Fibroblast of skin of left quadriceps (primary cell): ENCODE results near the gene FBXO31.
"Not testable (repeated sequence)": the region's sequence is repeated elsewhere in the genome, so short reads cannot be mapped to it uniquely, and the experiment has no call there.

Experiments
- DNase-seq, 2 experiments: peaks; one replicate each; pipeline ENCODE4 v3.0.0-alpha.2; 2013; ENCODE audit warnings: low read depth in 2 of 2

FBXO31 gene

DNA sequence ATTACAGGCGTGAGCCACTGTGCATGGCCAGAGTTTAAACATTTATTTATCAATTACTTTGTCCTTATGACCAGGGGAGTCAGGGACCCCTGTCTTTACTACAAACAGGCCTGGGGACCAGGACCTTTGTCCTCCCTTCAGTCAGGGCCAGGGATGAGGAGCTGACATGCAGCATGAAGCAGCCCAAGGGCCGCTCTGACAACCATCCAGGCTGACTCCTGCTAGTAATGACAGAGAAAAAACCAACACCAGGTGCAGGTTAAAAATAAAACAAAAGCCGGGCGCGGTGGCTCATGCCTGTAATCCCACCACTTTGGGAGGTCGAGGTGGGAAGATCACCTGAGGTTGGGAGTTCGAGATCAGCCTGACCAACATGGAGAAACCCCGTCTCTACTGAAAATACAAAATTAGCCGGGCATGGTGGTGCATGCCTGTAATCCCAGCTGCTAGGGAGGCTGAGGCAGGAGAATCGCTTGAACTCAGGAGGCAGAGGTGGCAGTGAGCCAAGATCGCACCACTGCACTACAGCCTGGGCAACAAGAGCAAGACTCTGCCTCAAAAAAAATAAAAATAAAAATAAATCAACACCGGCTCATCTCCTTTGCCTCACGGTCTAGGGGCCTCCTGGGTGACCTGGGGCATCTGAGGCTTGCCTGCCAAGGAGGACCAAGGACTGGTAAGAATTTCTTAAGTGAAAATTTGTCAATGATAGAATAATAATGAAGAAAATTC lies 20.6 kb downstream of the FBXO31 start:
- not testable (repeated sequence) for DNase-seq

DNA sequence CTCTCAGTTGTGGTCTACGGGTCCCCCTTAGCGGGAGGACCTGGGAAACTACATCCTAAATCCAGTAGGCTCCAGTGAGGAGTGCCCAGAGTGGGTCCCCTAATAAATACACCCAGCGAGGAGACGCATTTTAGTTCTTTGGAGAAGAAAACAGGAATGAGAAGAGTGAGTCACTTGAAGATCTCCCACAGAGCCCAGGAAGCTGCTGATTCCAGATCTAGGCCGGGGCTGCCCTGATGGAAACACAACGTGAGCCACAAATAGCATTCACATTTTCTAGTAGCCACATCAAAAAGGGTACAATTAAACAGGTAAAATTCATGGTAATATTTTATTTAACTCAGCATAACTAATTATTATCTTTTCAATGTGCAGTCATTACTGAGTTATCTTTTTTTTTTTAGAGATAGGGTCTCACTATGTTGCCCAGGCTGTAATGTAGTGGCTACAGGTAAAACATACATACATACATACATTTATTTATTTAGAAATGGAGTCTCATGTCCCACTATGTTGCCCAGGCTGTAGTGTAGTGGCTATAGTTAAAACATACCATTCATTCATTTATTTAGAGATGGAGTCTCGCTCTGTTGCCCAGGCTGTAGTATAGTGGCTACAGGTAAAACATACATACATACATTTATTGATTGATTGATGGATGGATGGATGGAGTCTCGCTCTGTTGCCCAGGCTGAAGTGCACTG lies 21.5 kb downstream of the FBXO31 start:
- DNase-seq, result no peak

DNA sequence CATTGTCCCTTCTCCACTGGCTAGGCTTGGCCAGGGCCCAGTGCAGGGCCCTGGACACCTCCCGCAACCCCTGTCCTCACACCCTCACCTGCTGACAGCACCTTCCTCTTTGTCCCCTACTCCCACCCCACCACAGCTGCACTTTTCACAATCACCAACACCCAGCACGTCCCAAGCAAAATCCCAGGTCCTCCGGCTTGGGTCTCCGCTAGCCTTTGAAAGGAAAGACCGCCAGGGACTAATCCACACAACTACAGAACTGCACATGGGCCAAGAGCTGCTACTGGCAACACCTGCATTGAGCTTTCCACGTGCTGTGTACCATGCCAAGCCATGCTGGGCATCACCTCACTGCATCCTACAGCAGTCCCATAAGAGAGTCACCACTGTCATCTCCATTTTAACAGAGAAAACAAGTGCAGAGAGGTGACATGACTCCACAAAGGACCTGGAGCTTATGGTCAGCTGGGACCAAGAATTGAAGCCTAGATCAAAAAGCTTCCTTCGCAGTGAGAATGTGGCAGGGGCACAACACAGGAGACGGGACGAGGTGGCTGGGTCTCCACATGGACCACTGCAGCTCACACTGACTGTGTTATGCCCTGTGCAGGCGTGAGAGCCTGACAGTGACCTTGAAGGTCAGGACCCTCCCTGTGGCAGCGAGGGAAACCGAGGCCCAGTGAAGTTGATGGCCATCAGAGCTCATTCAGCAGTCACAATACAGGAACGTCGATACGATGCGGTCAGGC lies 22.5 kb downstream of the FBXO31 start:
- no peak for DNase-seq

DNA sequence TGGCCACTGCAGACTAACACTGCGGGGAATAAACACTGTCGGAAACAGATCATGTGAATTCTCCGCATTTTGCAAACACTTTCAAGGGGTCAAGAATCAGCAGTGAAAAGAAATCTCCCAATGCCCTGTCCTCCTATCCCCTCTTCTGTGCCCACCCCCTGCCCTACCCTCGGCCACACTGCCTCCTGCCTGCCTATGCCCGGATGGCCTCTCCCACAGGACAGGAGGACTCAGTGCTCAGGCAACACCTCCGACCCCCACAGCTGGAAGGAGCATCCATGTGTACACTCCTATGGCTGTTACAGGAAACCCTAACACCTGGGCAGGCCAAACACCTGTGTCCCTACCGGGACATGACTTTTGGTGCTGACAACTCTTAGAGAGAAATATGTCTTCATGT lies 24.5 kb downstream of the FBXO31 start:
- DNase-seq, result no peak

DNA sequence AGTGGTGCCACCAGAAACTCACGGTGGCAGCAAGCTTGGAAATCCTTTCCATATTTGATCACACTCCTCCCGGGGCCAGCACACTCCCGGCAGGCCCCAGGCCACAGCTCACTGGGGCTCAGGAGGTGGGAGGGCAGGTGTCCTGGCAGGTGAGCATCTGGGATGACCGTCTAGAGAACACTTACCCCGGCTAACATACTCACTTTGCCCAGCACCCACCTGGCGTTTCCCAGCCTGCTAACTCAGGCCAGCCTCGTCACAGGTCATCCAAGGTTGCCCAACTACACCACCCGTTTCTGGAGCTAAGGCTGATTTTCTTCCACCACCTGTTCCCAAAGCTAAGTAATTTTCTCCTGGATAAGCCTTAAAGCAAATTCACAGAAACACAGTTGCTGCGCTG lies 24.9 kb downstream of the FBXO31 start:
- DNase-seq, result no peak

DNA sequence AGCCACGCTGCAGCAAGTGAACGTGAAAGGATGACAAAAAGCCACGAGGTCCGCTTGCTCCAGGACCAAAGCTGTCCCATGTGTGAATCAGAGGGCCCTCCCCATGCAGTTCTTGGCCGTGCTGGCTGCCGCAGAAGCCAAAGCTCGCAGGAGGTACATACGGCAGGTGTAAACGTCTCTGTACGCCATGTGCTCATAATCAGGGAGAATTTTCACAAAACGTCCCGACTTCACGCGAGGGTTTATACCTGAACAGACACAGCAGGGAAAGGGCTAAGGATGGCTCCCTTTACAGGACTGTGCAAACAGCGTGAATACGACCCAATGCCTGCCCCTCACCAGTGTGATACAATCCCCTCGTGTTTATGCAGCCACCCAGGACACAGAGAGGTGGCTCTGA lies 25.3 kb downstream of the FBXO31 start:
- DNase-seq, result no peak

DNA sequence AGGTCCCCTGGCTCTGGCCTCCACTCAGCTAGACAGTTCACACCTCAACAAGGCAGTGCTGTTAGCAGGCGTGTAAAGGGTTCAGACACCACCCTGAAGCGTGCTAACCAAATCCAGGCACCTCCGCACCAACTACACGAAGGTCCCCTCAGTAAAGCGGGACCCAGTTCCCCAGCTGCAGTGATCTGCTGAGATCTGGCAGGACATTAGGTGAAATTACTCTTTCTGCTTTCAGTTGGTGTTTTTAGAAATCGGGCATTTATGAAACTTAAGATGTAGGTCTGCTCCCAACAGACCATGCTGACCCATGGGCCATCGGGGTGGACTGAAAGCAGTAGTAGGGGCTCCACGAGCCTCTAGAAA lies 27.1 kb downstream of the FBXO31 start:
- no peak for DNase-seq

DNA sequence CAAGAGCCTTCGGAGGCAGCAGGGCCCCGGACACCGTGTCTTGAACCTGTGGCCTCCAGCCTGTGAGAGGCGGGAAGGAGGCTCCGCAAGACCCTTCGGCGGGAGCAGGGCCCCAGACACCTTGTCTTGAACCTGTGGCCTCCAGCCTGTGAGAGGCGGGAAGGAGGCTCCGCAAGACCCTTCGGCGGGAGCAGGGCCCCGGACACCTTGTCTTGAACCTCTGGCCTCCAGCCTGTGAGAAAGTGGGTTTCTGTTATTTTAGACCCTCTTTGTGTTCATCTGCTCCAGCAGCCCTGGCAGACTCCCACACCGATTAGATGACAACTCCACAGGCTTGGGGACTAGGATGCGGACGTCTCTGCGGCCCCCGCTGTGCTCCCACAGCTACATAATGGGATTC lies 30.0 kb downstream of the FBXO31 start:
- no peak for DNase-seq

DNA sequence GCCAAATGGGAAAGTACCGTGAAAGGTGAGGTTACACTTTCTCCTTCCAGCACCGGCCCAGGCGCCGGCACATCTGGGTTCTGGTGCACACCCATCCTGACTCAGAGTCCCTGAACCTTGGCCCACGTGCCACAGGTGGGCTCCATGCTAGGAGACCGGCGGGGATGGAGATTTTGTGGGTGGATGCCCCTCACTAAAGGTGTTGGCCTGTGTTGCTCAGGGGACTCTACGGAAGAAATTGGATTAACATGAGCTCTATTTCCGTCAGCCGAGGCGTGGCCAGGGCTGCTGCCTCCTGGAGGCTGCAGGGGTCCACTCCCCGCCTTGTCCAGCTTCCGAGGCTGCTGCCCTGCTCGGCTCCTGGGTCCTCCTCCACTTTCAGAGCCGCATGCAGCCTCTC lies 30.8 kb downstream of the FBXO31 start:
- DNase-seq, result no peak

DNA sequence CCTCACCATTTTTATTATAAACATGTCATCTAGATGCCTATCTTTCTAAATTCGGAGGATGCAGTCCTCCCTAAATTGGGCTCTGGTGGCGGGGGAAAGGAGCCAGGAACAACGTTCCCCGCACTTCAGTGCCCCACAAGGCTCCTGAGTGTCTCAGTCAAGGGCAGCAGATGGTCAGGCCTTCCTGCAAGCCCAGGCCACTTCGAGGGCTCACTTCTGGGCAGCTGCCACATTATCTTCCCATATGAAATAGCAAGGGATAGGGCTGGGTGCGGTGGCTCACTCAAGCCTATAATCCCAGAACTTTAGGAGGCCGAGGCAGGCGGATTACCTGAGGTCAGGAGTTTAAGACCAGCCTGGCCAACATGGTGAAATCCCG lies 32.3 kb downstream of the FBXO31 start:
- no peak for DNase-seq

DNA sequence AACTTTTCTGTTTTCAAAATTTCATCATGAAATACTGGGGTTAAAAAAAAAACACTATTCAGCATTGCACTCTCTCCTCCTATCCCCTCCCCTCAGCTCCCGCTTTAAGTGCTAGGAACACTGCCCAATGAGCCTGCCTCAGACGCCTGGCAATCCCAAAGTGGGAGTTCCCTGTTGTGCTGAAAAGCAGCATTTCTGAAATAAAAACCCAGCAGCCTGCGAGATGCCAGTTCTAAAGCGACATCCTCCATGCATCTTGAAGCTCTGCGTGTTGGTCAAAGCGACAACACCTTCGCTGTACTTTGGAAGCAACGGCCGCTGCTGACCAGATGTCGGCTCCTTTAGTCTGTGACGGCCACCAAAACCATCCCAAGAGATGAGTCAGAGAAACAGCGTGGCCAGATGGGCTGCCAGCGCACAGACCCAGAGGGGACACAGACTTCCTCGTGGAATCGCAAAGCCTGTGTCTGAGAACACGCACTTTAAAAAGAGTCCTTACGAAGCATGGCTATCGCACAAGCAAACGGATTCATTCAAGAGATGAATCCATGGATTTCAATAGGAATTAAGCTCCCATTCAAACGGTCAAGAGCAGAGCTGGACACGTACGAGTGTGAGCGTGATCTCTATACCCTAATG lies 32.8 kb downstream of the FBXO31 start:
- DNase-seq, result no peak

DNA sequence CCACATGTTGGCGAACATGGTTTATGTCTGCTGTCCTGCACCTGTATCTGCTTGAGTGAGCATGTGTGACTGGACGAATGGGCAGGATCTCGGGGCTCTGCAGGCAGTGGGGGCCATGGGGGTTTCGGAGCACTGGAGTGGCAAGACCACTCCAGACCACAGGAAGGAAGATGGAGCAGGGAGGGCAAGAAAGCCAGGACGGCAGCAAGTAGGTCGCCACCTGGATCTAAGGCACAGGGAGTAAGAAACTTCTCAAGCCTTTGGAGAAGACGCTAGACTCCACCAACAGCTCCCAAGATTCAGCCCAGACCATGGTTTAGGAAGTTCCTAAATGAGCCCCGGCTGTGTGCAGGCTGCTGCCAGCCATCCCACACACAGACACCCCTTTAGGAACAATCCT lies 33.5 kb downstream of the FBXO31 start:
- DNase-seq, result no peak

DNA sequence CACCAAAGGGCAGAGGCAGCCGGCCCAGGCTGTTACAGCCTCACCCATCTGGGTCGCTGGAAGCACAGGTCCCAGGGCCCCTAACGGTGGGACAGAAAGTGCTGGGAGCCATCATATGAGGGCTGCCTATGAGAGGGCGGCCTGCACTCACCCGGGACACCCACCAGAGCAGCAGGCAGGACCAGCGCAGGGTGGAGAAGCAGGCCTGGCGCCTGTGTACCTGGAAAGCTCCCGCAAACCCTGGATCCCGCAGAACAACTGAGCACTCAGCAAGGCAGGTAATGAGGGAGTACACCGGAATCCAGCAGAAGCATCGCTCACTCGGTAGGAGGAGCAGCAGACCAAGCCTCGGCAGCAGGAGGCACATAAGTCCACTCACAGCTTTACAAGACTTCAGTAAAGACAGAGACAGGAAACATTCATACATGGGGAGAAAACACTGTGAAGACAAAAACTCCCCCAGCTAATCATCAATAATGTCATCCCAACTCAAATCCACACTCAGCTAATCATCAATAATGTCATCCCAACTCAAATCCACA lies 34.9 kb downstream of the FBXO31 start:
- DNase-seq, result no peak

DNA sequence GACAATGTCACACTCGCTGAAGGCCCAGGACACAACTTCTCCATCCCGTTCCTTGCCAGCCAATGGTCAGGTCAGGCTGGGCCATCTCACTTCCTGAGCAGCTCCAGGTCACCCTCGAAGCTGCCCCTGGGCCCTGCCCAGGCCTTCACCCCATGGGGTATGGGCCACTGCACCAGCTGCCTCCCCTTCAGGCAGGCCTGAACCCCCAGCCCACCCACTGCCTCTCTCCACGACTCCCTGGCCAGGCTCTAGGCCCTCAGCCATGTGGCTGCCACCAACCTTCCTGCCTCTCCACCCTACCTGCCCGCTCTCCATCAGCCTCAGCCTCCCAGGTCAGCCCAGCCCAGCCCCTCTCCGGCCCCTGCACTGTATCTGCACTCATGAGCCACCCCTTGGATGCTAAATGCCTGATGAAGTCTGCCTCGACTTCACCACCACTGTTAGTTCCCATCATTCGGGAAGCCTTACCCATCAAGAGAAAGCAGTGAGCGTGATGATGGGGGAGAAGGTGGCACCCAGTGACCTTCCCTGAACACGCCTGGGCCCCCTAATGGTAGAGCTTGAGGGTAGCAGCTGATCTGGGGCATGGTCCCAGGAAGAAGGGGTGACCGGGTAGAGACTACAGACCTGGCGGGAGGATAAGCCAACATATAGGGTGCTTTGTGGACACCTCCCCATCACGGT lies 35.5 kb downstream of the FBXO31 start:
- DNase-seq, result no peak

DNA sequence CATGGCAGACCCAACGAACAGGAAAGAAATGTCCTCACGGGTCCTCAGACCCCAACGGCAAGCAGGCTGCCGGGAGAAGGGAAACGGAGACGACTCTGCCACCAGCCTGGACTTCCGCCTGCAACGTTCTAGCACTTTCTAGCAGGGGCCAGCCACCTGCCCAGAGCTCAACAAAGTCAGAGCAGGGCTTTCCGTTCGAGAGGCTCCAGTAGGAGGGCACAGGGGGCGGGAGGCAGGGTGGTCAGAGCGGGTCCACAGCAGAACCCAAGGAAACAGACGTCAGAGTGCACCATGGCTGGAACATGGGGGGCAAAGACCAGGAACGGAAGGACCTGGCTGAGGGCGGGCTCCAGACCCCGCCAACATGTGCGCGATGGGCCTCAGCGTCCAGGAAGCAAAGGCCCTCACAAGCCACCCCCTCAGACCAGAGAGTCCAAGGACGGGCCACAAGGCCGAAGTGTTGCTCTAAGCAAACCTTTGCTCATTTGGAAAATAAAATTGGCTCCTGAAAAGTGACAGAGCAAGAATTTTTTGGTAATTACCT lies 37.0 kb downstream of the FBXO31 start:
- no peak for DNase-seq

DNA sequence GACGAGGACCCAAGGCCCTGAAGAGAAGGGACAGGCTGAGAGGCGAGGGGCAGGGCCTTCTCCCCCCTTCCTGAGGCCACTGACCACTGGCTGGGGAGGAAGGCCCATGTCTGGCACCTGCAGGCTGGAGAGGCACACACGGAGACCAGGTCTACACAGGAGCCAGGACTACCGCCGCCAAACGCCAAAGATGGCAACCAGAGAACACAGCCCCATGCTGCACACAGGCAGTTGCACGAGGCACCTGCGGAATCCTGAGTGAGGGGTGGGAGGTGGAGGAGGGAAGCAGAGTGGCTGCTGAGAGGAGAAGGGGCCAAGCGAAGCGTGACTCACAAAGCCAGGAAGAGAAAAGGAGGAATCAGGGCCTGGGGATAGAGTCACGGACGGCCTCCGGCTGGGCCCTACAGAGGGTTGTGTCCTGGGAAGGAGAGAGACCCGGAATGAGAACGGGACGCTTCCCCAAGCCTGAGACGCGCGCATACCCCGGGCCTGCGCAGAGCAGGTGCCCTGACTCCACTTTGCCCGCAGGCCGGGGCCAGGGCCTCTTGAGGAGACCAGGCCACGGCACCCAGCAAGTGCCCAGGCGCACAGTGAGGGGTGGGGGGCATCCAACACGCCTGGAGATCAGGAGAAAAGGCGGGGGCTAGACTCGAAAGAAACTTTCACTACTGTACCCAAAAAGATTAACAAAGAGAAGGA lies 37.7 kb downstream of the FBXO31 start:
- no peak for DNase-seq

DNA sequence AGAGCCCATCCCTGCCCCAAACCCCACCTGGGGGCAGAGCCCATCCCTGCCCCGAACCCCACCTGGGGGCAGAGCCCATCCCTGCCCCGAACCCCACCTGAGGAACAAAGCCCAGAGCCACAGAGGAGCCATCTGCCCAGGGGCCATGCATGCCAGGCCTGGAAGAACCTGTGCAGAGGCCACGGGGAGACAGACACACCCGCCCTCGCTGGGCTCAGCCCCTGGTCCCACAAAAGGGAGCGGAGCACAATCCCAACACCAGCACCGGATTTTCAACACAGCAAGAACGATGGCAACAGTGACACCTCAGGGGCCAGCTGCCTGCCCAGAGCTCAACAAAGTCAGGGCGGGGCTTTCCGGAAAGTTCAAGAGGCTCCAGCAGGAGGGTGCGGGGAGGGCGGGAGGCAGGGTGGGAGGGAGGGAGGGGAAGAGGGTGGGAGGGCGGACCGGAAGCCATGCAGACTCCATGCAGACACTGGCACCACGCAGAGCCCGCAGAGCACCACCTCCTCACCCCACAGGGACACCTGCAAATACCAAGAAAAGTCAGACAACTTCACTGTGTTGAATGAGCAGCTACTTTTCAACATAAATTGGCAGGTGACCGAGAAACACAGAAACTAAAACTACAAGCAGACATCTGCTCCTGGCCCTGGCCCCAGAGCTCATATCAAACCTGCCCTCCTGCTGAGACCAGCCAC lies 38.5 kb downstream of the FBXO31 start:
- no peak for DNase-seq

DNA sequence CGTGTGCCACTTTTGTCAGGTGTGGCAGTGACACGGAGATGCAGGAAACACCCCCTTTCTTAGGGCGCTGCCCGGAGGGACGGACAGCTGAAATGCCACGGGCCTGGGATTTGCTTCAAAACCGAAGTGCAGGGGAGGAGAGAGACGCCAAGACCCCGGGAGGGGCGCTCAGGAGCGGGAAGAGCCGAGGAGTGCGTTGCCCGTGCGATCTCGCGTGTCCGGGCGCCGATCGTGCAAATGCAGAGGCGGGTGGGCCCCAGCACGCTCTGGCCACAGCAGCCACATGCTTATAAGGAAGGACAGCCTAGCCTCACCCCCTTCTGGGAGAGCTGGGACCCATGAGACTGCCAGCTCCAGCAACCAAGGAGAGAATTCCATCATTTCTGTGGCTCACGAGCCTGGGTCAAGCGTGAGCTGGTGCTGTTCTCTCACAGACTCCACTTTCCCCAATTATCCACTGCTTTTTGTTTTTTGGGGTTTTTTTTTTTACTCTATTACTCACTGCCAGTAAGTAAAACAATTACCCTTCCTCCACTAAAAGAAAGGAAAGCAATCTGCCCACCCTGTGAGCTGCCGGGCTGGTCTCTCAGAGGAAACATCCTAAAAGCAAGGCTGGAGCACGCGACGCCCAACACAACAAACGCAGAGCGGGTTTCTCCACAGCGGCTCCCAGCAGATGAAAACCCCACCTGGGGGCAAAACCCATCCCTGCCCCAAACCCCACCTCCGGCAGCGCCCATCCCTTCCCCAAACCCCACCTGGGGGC lies 39.2 kb downstream of the FBXO31 start:
- DNase-seq, result no peak

DNA sequence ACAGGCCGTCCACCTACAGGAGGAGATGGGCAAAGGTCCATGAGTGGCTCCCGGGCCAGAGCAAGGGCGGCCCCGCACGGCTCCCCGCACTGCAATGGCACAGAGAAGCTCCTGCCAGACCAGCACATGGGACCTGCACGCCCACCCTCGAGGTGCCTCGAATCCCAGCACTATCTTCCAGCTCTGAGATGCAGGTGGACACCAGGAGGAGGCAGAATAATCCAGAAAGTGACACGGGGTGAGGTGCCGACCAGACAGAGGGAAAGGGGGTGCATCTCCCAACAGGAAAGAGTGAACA lies 39.9 kb downstream of the FBXO31 start:
- no peak for DNase-seq
